WTC11 (cell line): Measurements from ENCODE around the gene DUSP22. TPM values are rescaled to one million over a fixed set of nuclear protein-coding genes. Genes with fewer than 3 reads are reported as not detected.

Source experiments
- ATAC-seq: fragments of 200-7000 bp; cut with Tn5 transposase; 2 replicates; pipeline ENCODE4 v1.10.0; 2021; ENCODE audit warnings: mild to moderate bottlenecking, moderate library complexity
- CTCF ChIA-PET: fragments of 300-600 bp; sonication (Branson Sonifier 250); formaldehyde crosslinking; loops from one replicate; lab custom pipeline; 2021; ENCODE audit warnings: antibody characterized with exemption; lab: Charles Lee
- POLR2A ChIA-PET: fragments of 350-600 bp; sonication (Branson Sonifier 250); formaldehyde crosslinking; loops from one replicate; lab custom pipeline; 2021; ENCODE audit warnings: antibody characterized with exemption; lab: Charles Lee
- DNase-seq: peaks from one replicate; pipeline ENCODE4 v3.0.0; 2021; ENCODE audit warnings: low spot score
- H3K27ac Mint-ChIP-seq: 2 replicates; pipeline ENCODE4 v1.8.0; 2021; ENCODE audit warnings: mixed read lengths
- H3K27me3 Mint-ChIP-seq: 2 replicates; pipeline ENCODE4 v1.8.0; 2021; ENCODE audit warnings: low read depth, mild to moderate bottlenecking, moderate library complexity, mixed read lengths
- H3K36me3 Mint-ChIP-seq: 2 replicates; pipeline ENCODE4 v1.8.0; 2021; ENCODE audit warnings: mixed read lengths
- H3K4me1 Mint-ChIP-seq: 2 replicates; pipeline ENCODE4 v1.8.0; 2022; ENCODE audit warnings: mixed read lengths
- H3K4me3 Mint-ChIP-seq: 2 replicates; pipeline ENCODE4 v1.8.0; 2021; ENCODE audit warnings: mild to moderate bottlenecking, moderate library complexity, mixed read lengths
- H3K9me3 Mint-ChIP-seq: 2 replicates; pipeline ENCODE4 v1.8.0; 2021; ENCODE audit warnings: mixed read lengths
- FOXJ3 ChIP-seq: sonication (generic); formaldehyde crosslinking; IDR thresholded peaks from 2 replicates; pipeline ENCODE4 v1.9.0; 2021; ENCODE audit warnings: missing genetic modification reagents, mild to moderate bottlenecking, borderline replicate concordance
- GRHL2 ChIP-seq: fragments of 250-450 bp; sonication (Bioruptor Pico); IDR thresholded peaks from 2 replicates; pipeline ENCODE4 v1.8.0; 2022; ENCODE audit warnings: mild to moderate bottlenecking, moderate library complexity; ENCODE audit not compliant: insufficient replicate concordance, severe bottlenecking
- JAZF1 ChIP-seq: fragments of 250-450 bp; sonication (Bioruptor Pico); IDR thresholded peaks from 2 replicates; pipeline ENCODE4 v1.9.0; 2021; ENCODE audit warnings: moderate library complexity, mild to moderate bottlenecking, inconsistent platforms
- KAT7 ChIP-seq: sonication (generic); formaldehyde crosslinking; IDR thresholded peaks from 2 replicates; pipeline ENCODE4 v1.8.1; 2023; ENCODE audit warnings: missing genetic modification reagents, mild to moderate bottlenecking, borderline replicate concordance
- NR1H2 ChIP-seq: sonication (generic); formaldehyde crosslinking; IDR thresholded peaks from 2 replicates; pipeline ENCODE4 v1.9.0; 2021; ENCODE audit warnings: mild to moderate bottlenecking, moderate library complexity, missing genetic modification reagents
- OVOL2 ChIP-seq: fragments of 250-450 bp; sonication (Bioruptor Pico); IDR thresholded peaks from 2 replicates; pipeline ENCODE4 v1.9.0; 2021; ENCODE audit warnings: mild to moderate bottlenecking, borderline replicate concordance
- SMAD3 ChIP-seq: sonication (generic); formaldehyde crosslinking; IDR thresholded peaks from 2 replicates; pipeline ENCODE4 v1.8.0; 2022; ENCODE audit warnings: missing genetic modification reagents, mild to moderate bottlenecking, borderline replicate concordance
- SMAD4 ChIP-seq: sonication (generic); formaldehyde crosslinking; IDR thresholded peaks from 2 replicates; pipeline ENCODE4 v1.8.0; 2022; ENCODE audit warnings: mild to moderate bottlenecking, missing genetic modification reagents
- ZNF232 ChIP-seq: sonication (generic); formaldehyde crosslinking; IDR thresholded peaks from 2 replicates; pipeline ENCODE4 v1.8.0; 2022; ENCODE audit warnings: mild to moderate bottlenecking, missing genetic modification reagents
- total RNA-seq: library from RNA; stranded (reverse); gene quantifications from 3 replicates; pipeline ENCODE4 v1.2.3, GENCODE V29; 2021
- TF ChIP-seq, protein P1 (sequence below): sonication (generic); formaldehyde crosslinking; IDR thresholded peaks from 2 replicates; pipeline ENCODE4 v1.8.1; 2022; ENCODE audit warnings: mild to moderate bottlenecking, moderate library complexity, missing genetic modification reagents
- TF ChIP-seq, protein P2 (sequence below): fragments of 250-450 bp; sonication (Bioruptor Pico); IDR thresholded peaks from 2 replicates; pipeline ENCODE4 v1.9.0; 2021; ENCODE audit warnings: mild to moderate bottlenecking
- TF ChIP-seq, protein P3 (sequence below): sonication (generic); formaldehyde crosslinking; IDR thresholded peaks from 2 replicates; pipeline ENCODE4 v1.8.0; 2022; ENCODE audit warnings: missing genetic modification reagents
- TF ChIP-seq, protein P4 (sequence below): sonication (generic); formaldehyde crosslinking; IDR thresholded peaks from 2 replicates; pipeline ENCODE4 v1.8.0; 2022; ENCODE audit warnings: mild to moderate bottlenecking, missing genetic modification reagents
- TF ChIP-seq, protein P5 (sequence below): sonication (generic); formaldehyde crosslinking; IDR thresholded peaks from 2 replicates; pipeline ENCODE4 v1.8.1; 2022; ENCODE audit warnings: low read depth, missing genetic modification reagents, borderline replicate concordance
- TF ChIP-seq, protein P6 (sequence below): sonication (generic); formaldehyde crosslinking; IDR thresholded peaks from 2 replicates; pipeline ENCODE4 v1.8.1; 2023; ENCODE audit warnings: mild to moderate bottlenecking, missing genetic modification reagents
- TF ChIP-seq, protein P7 (sequence below): sonication (generic); formaldehyde crosslinking; IDR thresholded peaks from 2 replicates; pipeline ENCODE4 v1.8.1; 2022; ENCODE audit warnings: mild to moderate bottlenecking, missing genetic modification reagents, moderate library complexity, borderline replicate concordance
- TF ChIP-seq, protein P8 (sequence below): sonication (generic); formaldehyde crosslinking; IDR thresholded peaks from 2 replicates; pipeline ENCODE4 v1.8.1; 2023; ENCODE audit warnings: mild to moderate bottlenecking, missing genetic modification reagents

DUSP22 gene
- total RNA-seq, 1 experiment from 2014 or later: 38.5 TPM

DNA sequence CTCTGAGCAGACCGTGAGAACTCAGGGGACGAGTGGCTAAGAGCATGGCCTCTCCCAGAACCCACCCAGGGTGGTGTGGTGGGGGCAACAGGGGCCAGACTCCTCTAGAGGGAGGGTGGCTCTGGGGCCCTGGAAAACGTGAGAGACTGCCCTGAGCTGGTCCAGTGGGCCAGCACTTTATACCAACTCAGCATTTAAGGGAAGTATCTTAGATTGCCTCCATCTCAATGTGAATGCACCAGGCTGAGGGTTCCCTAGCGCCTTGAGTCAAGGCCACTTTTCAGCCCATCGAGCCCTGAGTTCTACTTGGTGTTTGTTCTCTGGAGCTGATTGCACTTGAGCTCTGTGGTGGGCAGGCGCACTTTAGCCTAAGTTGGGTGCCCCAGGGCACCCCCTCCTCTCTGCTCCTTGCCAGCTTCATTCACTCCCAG lies 57.2 kb downstream of the DUSP22 start:
- peaks cover 3% of the 10 kb centered on the region for H3K27me3 Mint-ChIP-seq
- peaks cover 8% of the 10 kb centered on the region for H3K4me1 Mint-ChIP-seq
- TF ChIP-seq, protein P1, sequence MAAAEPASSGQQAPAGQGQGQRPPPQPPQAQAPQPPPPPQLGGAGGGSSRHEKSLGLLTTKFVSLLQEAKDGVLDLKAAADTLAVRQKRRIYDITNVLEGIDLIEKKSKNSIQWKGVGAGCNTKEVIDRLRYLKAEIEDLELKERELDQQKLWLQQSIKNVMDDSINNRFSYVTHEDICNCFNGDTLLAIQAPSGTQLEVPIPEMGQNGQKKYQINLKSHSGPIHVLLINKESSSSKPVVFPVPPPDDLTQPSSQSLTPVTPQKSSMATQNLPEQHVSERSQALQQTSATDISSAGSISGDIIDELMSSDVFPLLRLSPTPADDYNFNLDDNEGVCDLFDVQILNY: no peak
- TF ChIP-seq, protein P2, sequence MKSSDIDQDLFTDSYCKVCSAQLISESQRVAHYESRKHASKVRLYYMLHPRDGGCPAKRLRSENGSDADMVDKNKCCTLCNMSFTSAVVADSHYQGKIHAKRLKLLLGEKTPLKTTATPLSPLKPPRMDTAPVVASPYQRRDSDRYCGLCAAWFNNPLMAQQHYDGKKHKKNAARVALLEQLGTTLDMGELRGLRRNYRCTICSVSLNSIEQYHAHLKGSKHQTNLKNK (CRISPR knock-in tag): no peak
- TF ChIP-seq OVOL2 (CRISPR knock-in tag) (no peak), SMAD3 (no peak), ZNF232 (CRISPR knock-in tag) (no peak)
- TF ChIP-seq, protein P3, sequence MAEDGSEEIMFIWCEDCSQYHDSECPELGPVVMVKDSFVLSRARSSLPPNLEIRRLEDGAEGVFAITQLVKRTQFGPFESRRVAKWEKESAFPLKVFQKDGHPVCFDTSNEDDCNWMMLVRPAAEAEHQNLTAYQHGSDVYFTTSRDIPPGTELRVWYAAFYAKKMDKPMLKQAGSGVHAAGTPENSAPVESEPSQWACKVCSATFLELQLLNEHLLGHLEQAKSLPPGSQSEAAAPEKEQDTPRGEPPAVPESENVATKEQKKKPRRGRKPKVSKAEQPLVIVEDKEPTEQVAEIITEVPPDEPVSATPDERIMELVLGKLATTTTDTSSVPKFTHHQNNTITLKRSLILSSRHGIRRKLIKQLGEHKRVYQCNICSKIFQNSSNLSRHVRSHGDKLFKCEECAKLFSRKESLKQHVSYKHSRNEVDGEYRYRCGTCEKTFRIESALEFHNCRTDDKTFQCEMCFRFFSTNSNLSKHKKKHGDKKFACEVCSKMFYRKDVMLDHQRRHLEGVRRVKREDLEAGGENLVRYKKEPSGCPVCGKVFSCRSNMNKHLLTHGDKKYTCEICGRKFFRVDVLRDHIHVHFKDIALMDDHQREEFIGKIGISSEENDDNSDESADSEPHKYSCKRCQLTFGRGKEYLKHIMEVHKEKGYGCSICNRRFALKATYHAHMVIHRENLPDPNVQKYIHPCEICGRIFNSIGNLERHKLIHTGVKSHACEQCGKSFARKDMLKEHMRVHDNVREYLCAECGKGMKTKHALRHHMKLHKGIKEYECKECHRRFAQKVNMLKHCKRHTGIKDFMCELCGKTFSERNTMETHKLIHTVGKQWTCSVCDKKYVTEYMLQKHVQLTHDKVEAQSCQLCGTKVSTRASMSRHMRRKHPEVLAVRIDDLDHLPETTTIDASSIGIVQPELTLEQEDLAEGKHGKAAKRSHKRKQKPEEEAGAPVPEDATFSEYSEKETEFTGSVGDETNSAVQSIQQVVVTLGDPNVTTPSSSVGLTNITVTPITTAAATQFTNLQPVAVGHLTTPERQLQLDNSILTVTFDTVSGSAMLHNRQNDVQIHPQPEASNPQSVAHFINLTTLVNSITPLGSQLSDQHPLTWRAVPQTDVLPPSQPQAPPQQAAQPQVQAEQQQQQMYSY (CRISPR knock-in tag): no peak
- TF ChIP-seq, protein P4, sequence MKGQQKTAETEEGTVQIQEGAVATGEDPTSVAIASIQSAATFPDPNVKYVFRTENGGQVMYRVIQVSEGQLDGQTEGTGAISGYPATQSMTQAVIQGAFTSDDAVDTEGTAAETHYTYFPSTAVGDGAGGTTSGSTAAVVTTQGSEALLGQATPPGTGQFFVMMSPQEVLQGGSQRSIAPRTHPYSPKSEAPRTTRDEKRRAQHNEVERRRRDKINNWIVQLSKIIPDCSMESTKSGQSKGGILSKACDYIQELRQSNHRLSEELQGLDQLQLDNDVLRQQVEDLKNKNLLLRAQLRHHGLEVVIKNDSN: no peak
- H3K27ac Mint-ChIP-seq: no peak overlapping the region
- CTCF ChIA-PET: interaction anchor here (1.3 to 2.1 kb wide), 2 partner anchors 33 to 132 kb away, joined by 5 to 8 read pairs; no protein-coding TSS in a partner anchor
- no peak overlapping the region for H3K4me3 Mint-ChIP-seq
- H3K36me3 Mint-ChIP-seq: peaks cover 94% of the 10 kb centered on the region
- H3K9me3 Mint-ChIP-seq: peaks cover 62% of the 10 kb centered on the region
- POLR2A ChIA-PET: no interaction called here
- DNase-seq (no peak), ATAC-seq (no peak)

DNA sequence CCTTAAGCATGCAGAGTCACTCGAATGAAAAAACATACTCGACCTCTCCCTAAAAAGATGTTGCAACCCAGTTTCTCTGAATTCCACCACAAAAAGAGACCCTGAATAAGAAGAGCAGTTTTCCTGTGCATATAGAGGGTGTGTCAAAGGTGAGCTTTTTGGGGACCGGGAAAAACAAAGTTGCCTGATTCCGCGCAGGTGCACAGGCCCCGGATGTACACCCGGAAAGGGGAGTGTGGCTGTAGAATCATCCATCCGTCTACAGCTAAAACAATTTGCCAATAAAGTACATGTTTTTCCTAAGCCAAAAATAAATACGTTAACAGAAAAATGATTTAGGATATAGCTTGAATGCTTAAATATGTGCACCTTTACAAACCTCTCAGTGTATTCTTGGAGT lies 58.1 kb downstream of the DUSP22 start:
- Mint-ChIP-seq H3K9me3 (peaks cover 66% of the 10 kb centered on the region), H3K4me1 (peaks cover 8% of the 10 kb centered on the region)
- ATAC-seq: no peak

DNA sequence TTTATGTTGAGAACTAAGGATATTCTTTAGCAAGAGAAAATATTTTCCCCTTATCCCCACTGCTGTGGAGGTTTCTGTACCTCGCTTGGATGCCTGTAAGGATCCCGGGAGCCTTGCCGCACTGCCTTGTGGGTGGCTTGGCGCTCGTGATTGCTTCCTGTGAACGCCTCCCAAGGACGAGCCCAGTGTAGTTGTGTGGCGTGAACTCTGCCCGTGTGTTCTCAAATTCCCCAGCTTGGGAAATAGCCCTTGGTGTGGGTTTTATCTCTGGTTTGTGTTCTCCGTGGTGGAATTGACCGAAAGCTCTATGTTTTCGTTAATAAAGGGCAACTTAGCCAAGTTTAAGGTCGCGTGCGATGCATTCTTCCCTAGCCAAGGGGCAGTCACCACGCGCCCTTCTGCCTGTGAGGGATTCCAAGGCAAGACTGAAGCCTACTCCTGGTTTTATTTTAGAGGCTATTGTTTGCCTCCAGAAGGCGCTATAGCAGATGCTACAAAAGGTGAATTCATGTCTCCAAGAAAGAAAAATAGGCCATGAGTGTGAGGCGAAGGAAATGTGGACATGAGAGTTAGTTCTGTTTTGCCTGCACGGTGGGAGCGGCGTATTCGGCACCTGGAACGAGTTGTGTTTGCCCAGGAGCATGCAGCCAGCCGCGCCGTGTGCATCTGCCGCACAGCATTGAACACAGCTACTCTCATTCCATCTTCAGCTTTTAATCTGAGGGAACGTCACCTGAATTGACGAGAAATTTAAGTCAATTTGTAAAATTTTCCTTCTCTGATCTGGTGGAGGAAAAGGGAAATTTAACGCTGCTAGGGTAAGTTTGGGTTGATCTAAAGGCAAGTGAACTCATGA lies 59.0 kb downstream of the DUSP22 start:
- H3K4me3 Mint-ChIP-seq: no peak overlapping the region
- TF ChIP-seq FOXJ3 (no peak), KAT7 (CRISPR knock-in tag) (no peak), NR1H2 (CRISPR knock-in tag) (no peak), GRHL2 (CRISPR knock-in tag) (no peak)
- TF ChIP-seq, protein P5, sequence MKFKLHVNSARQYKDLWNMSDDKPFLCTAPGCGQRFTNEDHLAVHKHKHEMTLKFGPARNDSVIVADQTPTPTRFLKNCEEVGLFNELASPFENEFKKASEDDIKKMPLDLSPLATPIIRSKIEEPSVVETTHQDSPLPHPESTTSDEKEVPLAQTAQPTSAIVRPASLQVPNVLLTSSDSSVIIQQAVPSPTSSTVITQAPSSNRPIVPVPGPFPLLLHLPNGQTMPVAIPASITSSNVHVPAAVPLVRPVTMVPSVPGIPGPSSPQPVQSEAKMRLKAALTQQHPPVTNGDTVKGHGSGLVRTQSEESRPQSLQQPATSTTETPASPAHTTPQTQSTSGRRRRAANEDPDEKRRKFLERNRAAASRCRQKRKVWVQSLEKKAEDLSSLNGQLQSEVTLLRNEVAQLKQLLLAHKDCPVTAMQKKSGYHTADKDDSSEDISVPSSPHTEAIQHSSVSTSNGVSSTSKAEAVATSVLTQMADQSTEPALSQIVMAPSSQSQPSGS (CRISPR knock-in tag): no peak
- TF ChIP-seq, protein P6, sequence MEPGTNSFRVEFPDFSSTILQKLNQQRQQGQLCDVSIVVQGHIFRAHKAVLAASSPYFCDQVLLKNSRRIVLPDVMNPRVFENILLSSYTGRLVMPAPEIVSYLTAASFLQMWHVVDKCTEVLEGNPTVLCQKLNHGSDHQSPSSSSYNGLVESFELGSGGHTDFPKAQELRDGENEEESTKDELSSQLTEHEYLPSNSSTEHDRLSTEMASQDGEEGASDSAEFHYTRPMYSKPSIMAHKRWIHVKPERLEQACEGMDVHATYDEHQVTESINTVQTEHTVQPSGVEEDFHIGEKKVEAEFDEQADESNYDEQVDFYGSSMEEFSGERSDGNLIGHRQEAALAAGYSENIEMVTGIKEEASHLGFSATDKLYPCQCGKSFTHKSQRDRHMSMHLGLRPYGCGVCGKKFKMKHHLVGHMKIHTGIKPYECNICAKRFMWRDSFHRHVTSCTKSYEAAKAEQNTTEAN (CRISPR knock-in tag): no peak
- TF ChIP-seq, protein P7, sequence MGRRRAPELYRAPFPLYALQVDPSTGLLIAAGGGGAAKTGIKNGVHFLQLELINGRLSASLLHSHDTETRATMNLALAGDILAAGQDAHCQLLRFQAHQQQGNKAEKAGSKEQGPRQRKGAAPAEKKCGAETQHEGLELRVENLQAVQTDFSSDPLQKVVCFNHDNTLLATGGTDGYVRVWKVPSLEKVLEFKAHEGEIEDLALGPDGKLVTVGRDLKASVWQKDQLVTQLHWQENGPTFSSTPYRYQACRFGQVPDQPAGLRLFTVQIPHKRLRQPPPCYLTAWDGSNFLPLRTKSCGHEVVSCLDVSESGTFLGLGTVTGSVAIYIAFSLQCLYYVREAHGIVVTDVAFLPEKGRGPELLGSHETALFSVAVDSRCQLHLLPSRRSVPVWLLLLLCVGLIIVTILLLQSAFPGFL (CRISPR knock-in tag): no peak
- TF ChIP-seq, all 79 proteins: peak for 0
- DNase-seq (no peak), ATAC-seq (peak; percentile 40; the same call in 1 of the 2 replicates)
- peaks cover 62% of the 10 kb centered on the region for H3K9me3 Mint-ChIP-seq
- H3K27me3 Mint-ChIP-seq: peaks cover 2% of the 10 kb centered on the region
- H3K36me3 Mint-ChIP-seq: peaks cover 90% of the 10 kb centered on the region
- ChIA-PET POLR2A (no interaction called here), CTCF (interaction anchor here (0.7 to 2.1 kb wide), 24 partner anchors 9 to 163 kb away, joined by 3 to 15 read pairs (median 4); no protein-coding TSS in a partner anchor)
- H3K4me1 Mint-ChIP-seq: peaks cover 8% of the 10 kb centered on the region
- peak overlapping the region; percentile 34; the same call in 1 of the 2 replicates for H3K27ac Mint-ChIP-seq

More for the DNA sequence above, 58.1 kb downstream of the DUSP22 start:
- H3K27me3 Mint-ChIP-seq: peaks cover 2% of the 10 kb centered on the region
- no peak overlapping the region for H3K4me3 Mint-ChIP-seq
- peaks cover 93% of the 10 kb centered on the region for H3K36me3 Mint-ChIP-seq
- no peak for TF ChIP-seq SMAD4 (CRISPR knock-in tag)
- no peak for TF ChIP-seq JAZF1
- TF ChIP-seq, protein P8, sequence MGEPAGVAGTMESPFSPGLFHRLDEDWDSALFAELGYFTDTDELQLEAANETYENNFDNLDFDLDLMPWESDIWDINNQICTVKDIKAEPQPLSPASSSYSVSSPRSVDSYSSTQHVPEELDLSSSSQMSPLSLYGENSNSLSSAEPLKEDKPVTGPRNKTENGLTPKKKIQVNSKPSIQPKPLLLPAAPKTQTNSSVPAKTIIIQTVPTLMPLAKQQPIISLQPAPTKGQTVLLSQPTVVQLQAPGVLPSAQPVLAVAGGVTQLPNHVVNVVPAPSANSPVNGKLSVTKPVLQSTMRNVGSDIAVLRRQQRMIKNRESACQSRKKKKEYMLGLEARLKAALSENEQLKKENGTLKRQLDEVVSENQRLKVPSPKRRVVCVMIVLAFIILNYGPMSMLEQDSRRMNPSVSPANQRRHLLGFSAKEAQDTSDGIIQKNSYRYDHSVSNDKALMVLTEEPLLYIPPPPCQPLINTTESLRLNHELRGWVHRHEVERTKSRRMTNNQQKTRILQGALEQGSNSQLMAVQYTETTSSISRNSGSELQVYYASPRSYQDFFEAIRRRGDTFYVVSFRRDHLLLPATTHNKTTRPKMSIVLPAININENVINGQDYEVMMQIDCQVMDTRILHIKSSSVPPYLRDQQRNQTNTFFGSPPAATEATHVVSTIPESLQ: no peak
- POLR2A ChIA-PET: no interaction called here
- no peak overlapping the region for H3K27ac Mint-ChIP-seq
- DNase-seq: no peak
- CTCF ChIA-PET: interaction anchor here (0.8 to 2.1 kb wide), 6 partner anchors 11 to 132 kb away, joined by 3 to 8 read pairs (median 4); no protein-coding TSS in a partner anchor
